H1 (cell line): Measurements from ENCODE around the gene SPATS2. TPM values are rescaled to one million over a fixed set of nuclear protein-coding genes. Genes with fewer than 3 reads are reported as not detected.

Source experiments
- CREB1 ChIP-seq: IDR thresholded peaks from 2 replicates; pipeline ENCODE4 v1.6.1; 2012; ENCODE audit warnings: inconsistent platforms
- GABPA ChIP-seq: IDR thresholded peaks from 2 replicates; pipeline ENCODE4 v1.6.1; 2011; ENCODE audit warnings: mild to moderate bottlenecking, low read length, moderate library complexity, borderline replicate concordance; ENCODE audit not compliant: insufficient read depth
- RXRA ChIP-seq: IDR thresholded peaks from 2 replicates; pipeline ENCODE4 v1.6.1; 2011; ENCODE audit warnings: low read depth, mild to moderate bottlenecking, low read length, moderate library complexity; ENCODE audit not compliant: insufficient read depth
- TAF7 ChIP-seq: optimal IDR thresholded peaks from 2 replicates; pipeline ENCODE3; 2011; ENCODE audit warnings: low read depth, mild to moderate bottlenecking, inconsistent platforms, low read length, moderate library complexity, borderline replicate concordance
- TBP ChIP-seq: IDR thresholded peaks from 2 replicates; pipeline ENCODE4 v1.6.1; 2011; ENCODE audit warnings: low read depth, low read length, improper control_type of control experiment
- ZNF274 ChIP-seq: IDR thresholded peaks from 2 replicates; pipeline ENCODE4 v1.7.0; 2012; ENCODE audit warnings: low read length, borderline replicate concordance; ENCODE audit errors: extremely low read depth
- polyA plus RNA-seq, 7 experiments: library from polyadenylated mRNA; depleted of rRNA in 3 of 7; stranded (reverse) in 5 of 7; unstranded in 2 of 7; fragments of >200 nt in 5 of 7; fragments of 200-250 nt in 2 of 7; gene quantifications; 1 replicate in 5 of 7; 2 replicates in 1 of 7; 4 replicates in 1 of 7; pipeline versions ENCODE4 v1.2.1 to v1.2.3, GENCODE V29; 2011 to 2013; ENCODE audit warnings: missing spikeins in 2 of 7, mixed read lengths in 2 of 7
- total RNA-seq: library from RNA; stranded (reverse); fragmentation: NEBNext Ultra II Directional; extraction: Animal tissue kit (Norgen Biotek cat#: 25700); gene quantifications from 2 replicates; pipeline ENCODE4 v1.2.1, GENCODE V29; 2021
- TF ChIP-seq, protein P1 (sequence below), 3 experiments: IDR thresholded peaks; 1 replicate in 2 of 3; 2 replicates in 1 of 3; pipeline versions ENCODE4 v1.5.1 to v1.6.1; 2011; ENCODE audit warnings: low read length in 3 of 3, mild to moderate bottlenecking in 3 of 3, inconsistent platforms in 2 of 3, low read depth in 1 of 3, moderate library complexity in 1 of 3; ENCODE audit not compliant: insufficient read depth in 1 of 3; ENCODE audit errors: control extremely low read depth in 1 of 3

SPATS2 gene
- total and polyA plus RNA-seq, 2 of the 8 experiments (the other 6 are each of a cell fraction or from before 2014, with no cell fraction given) = 19.2 to 24.5 TPM

GRCh38 chr12:49414364-49414763, 47.1 kb downstream of the SPATS2 start (continued):
- TF ChIP-seq TAF7 = no peak
- no peak for TF ChIP-seq ZNF274
- TF ChIP-seq CREB1 = no peak
- TF ChIP-seq TBP = no peak
- TF ChIP-seq, protein P1, sequence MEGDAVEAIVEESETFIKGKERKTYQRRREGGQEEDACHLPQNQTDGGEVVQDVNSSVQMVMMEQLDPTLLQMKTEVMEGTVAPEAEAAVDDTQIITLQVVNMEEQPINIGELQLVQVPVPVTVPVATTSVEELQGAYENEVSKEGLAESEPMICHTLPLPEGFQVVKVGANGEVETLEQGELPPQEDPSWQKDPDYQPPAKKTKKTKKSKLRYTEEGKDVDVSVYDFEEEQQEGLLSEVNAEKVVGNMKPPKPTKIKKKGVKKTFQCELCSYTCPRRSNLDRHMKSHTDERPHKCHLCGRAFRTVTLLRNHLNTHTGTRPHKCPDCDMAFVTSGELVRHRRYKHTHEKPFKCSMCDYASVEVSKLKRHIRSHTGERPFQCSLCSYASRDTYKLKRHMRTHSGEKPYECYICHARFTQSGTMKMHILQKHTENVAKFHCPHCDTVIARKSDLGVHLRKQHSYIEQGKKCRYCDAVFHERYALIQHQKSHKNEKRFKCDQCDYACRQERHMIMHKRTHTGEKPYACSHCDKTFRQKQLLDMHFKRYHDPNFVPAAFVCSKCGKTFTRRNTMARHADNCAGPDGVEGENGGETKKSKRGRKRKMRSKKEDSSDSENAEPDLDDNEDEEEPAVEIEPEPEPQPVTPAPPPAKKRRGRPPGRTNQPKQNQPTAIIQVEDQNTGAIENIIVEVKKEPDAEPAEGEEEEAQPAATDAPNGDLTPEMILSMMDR (IDR thresholded peaks at IDR 0.05; ENCODE audit: control extremely low read depth in 1 of 3, insufficient read depth in 1 of 3, low read depth in 1 of 3, low read length in 3 of 3) = no peak
- no peak for TF ChIP-seq RXRA
- TF ChIP-seq GABPA = no peak
- TF ChIP-seq, all 59 proteins: peak for 0
